SU-DHL-6 (cell line): ENCODE data around the gene CCDC85C.

Source experiments
- H2AFZ ChIP-seq: fragments of 200-600 bp; sonication (generic); 2 replicates; pipeline ENCODE4 v1.6.1; 2014; ENCODE audit warnings: low read depth, mild to moderate bottlenecking, moderate library complexity, mixed read lengths, antibody characterized with exemption, low read length; ENCODE audit not compliant: severe bottlenecking
- H3F3A ChIP-seq: fragments of 200-600 bp; shearing (Covaris generic); 2 replicates; pipeline ENCODE4 v1.6.0; 2016; ENCODE audit warnings: antibody characterized with exemption, mild to moderate bottlenecking; ENCODE audit not compliant: insufficient read depth
- H3K27ac ChIP-seq: fragments of 200-600 bp; sonication (generic); 2 replicates; pipeline ENCODE4 v1.5.1; 2016; ENCODE audit warnings: low read depth, mild to moderate bottlenecking, low read length, moderate library complexity, mixed read lengths
- H3K27me3 ChIP-seq: fragments of 200-600 bp; sonication (generic), shearing (Covaris generic); 2 replicates; pipeline ENCODE4 v1.6.0; 2014; ENCODE audit warnings: mild to moderate bottlenecking, low read length
- H3K36me3 ChIP-seq: fragments of 200-600 bp; sonication (generic); 2 replicates; pipeline ENCODE4 v1.6.1; 2014; ENCODE audit warnings: mild to moderate bottlenecking, low read length, mixed read lengths
- H3K4me2 ChIP-seq: fragments of 300-600, 200-600 bp; shearing (Covaris generic), sonication (generic); 2 replicates; pipeline ENCODE4 v1.6.0; 2014; ENCODE audit warnings: low read length, low read depth, mild to moderate bottlenecking; ENCODE audit not compliant: poor library complexity, severe bottlenecking
- H3K4me3 ChIP-seq: fragments of 200-600 bp; sonication (generic); 2 replicates; pipeline ENCODE4 v1.5.1; 2014; ENCODE audit warnings: antibody characterized with exemption, low read length, mild to moderate bottlenecking, mixed read lengths; ENCODE audit not compliant: insufficient read depth, poor library complexity, severe bottlenecking
- H3K79me2 ChIP-seq: fragments of 200-600 bp; sonication (generic); 2 replicates; pipeline ENCODE4 v1.6.1; 2014; ENCODE audit warnings: mild to moderate bottlenecking, low read length, moderate library complexity; ENCODE audit not compliant: insufficient read depth
- H3K9ac ChIP-seq: fragments of 200-600 bp; sonication (generic); 2 replicates; pipeline ENCODE4 v1.7.0; 2014; ENCODE audit warnings: mild to moderate bottlenecking, low read length
- H3K9me2 ChIP-seq: fragments of 200-600 bp; sonication (generic); replicated peaks from 2 replicates; pipeline ENCODE4 v1.6.1; 2014; ENCODE audit warnings: low read length; ENCODE audit not compliant: insufficient read depth
- H3K9me3 ChIP-seq: fragments of 200-600 bp; sonication (generic); 2 replicates; pipeline ENCODE4 v1.6.1; 2014; ENCODE audit warnings: low read length, mixed read lengths; ENCODE audit not compliant: insufficient read depth
- H4K20me1 ChIP-seq: fragments of 200-600 bp; sonication (generic); 2 replicates; pipeline ENCODE4 v1.6.1; 2014; ENCODE audit warnings: low read depth, mild to moderate bottlenecking, antibody characterized with exemption, low read length, moderate library complexity, mixed read lengths
- CTCF ChIP-seq: fragments of 200-600 bp; sonication (generic); IDR thresholded peaks from one replicate; pipeline ENCODE4 v1.5.1; 2017; ENCODE audit warnings: antibody characterized with exemption, mild to moderate bottlenecking, low read length, moderate library complexity; ENCODE audit not compliant: insufficient read depth, poor library complexity, severe bottlenecking
- EZH2phosphoT487 ChIP-seq: fragments of 200-600 bp; sonication (generic), shearing (Covaris generic); conservative IDR thresholded peaks from 2 replicates; pipeline ENCODE4 v1.6.1; 2018; ENCODE audit warnings: mild to moderate bottlenecking, antibody characterized with exemption, low read length, moderate library complexity, mixed read lengths

Gene CCDC85C

GRCh38 chr14:99522025-99522401 is 82.0 kb downstream of the CCDC85C start:
- no peaks in the 10 kb centered on the region for H3K27me3 ChIP-seq
- no peaks in the 10 kb centered on the region for H3K79me2 ChIP-seq
- no peak overlapping the region for H3K4me3 ChIP-seq
- TF ChIP-seq CTCF (no peak), EZH2phosphoT487 (no peak)
- H4K20me1 ChIP-seq = no peaks in the 10 kb centered on the region
- no peaks in the 10 kb centered on the region for H3F3A ChIP-seq
- H2AFZ ChIP-seq = no peak overlapping the region
- H3K9me3 ChIP-seq = no peaks in the 10 kb centered on the region
- no peak overlapping the region for H3K9ac ChIP-seq
- no peak overlapping the region for H3K4me2 ChIP-seq
- H3K36me3 ChIP-seq = no peaks in the 10 kb centered on the region
- no peaks in the 10 kb centered on the region for H3K9me2 ChIP-seq
- no peak overlapping the region for H3K27ac ChIP-seq

GRCh38 chr14:99521176-99522024 is 82.6 kb downstream of the CCDC85C start:
- H3K9ac ChIP-seq = no peak overlapping the region
- no peaks in the 10 kb centered on the region for H3K79me2 ChIP-seq
- no peak overlapping the region for H2AFZ ChIP-seq
- H4K20me1 ChIP-seq = no peaks in the 10 kb centered on the region
- no peak overlapping the region for H3K27ac ChIP-seq
- H3K9me2 ChIP-seq = no peaks in the 10 kb centered on the region
- H3K27me3 ChIP-seq = no peaks in the 10 kb centered on the region
- TF ChIP-seq EZH2phosphoT487 = no peak
- no peak for TF ChIP-seq CTCF
- H3K9me3 ChIP-seq = no peaks in the 10 kb centered on the region
- no peak overlapping the region for H3K4me2 ChIP-seq
- H3K4me3 ChIP-seq = no peak overlapping the region
- no peaks in the 10 kb centered on the region for H3F3A ChIP-seq
- no peaks in the 10 kb centered on the region for H3K36me3 ChIP-seq

GRCh38 chr14:99520571-99521081 is 83.4 kb downstream of the CCDC85C start:
- no peak overlapping the region for H2AFZ ChIP-seq
- H3K4me2 ChIP-seq = no peak overlapping the region
- no peak overlapping the region for H3K27ac ChIP-seq
- no peak overlapping the region for H3K4me3 ChIP-seq
- no peak overlapping the region for H3K9ac ChIP-seq
- no peaks in the 10 kb centered on the region for H3F3A ChIP-seq
- H3K9me2 ChIP-seq = no peaks in the 10 kb centered on the region
- H3K36me3 ChIP-seq = no peaks in the 10 kb centered on the region
- no peak for TF ChIP-seq EZH2phosphoT487
- no peak for TF ChIP-seq CTCF
- H3K79me2 ChIP-seq = no peaks in the 10 kb centered on the region
- no peaks in the 10 kb centered on the region for H3K27me3 ChIP-seq
- H4K20me1 ChIP-seq = no peaks in the 10 kb centered on the region
- H3K9me3 ChIP-seq = no peaks in the 10 kb centered on the region
